B cell (primary cell): ENCODE data around the gene LRRC32. TPM values are rescaled to one million over a fixed set of nuclear protein-coding genes. Genes with fewer than 3 reads are reported as not detected.

ENCODE experiments used
- ATAC-seq: fragments of 200-7000 bp; cut with Tn5 transposase; one replicate; pipeline ENCODE4 v1.10.0; 2021; ENCODE audit warnings: low read depth, mild to moderate bottlenecking, moderate number of reproducible peaks, moderate library complexity
- CTCF ChIA-PET: fragments of 350-600 bp; sonication (Branson Sonifier 250); formaldehyde crosslinking; loops from one replicate; lab custom pipeline; 2021; ENCODE audit warnings: antibody characterized with exemption, inconsistent platforms; lab: Charles Lee
- POLR2A ChIA-PET: fragments of 350-600 bp; sonication (Branson Sonifier 250); formaldehyde crosslinking; loops from one replicate; lab custom pipeline; 2021; ENCODE audit warnings: antibody characterized with exemption; lab: Charles Lee
- DNase-seq: peaks from one replicate; pipeline ENCODE4 v3.0.0; 2013
- H2AFZ ChIP-seq: 2 replicates; pipeline ENCODE4 v1.6.1; 2012; ENCODE audit warnings: mild to moderate bottlenecking, low read depth, low read length; ENCODE audit not compliant: insufficient read depth, poor library complexity, severe bottlenecking
- H3K27ac ChIP-seq, 2 donors: 1 replicate in 1 of 2; 2 replicates in 1 of 2; pipeline ENCODE4 v1.5.1; 2012 to 2013; ENCODE audit warnings: low read length in 2 of 2, mild to moderate bottlenecking in 2 of 2, moderate library complexity in 1 of 2
- H3K27me3 ChIP-seq, 4 experiments: fragments of 200-600 bp in 1 of 4; sonication (generic) in 1 of 4; replicated peaks in 1 of 4; 1 replicate in 2 of 4; 2 replicates in 2 of 4; pipeline versions ENCODE4 v1.6.1 to v1.7.0; 2013 to 2016; ENCODE audit warnings: low read length in 3 of 4, mild to moderate bottlenecking in 2 of 4, mixed read lengths in 1 of 4, moderate library complexity in 1 of 4; ENCODE audit not compliant: insufficient read depth in 4 of 4, control insufficient read depth in 3 of 4; ENCODE audit errors: control extremely low read depth in 1 of 4
- H3K36me3 ChIP-seq, 2 experiments: replicated peaks in 1 of 2; 1 replicate in 1 of 2; 2 replicates in 1 of 2; pipeline versions ENCODE4 v1.6.1 to v1.7.1; 2013; ENCODE audit warnings: low read length in 1 of 2; ENCODE audit not compliant: insufficient read depth in 2 of 2, control insufficient read depth in 1 of 2; ENCODE audit errors: control extremely low read depth in 1 of 2, extremely low read depth in 1 of 2
- H3K4me1 ChIP-seq, 2 donors: fragments of 200-600 bp in 1 of 2; sonication (generic) in 1 of 2; 1 replicate in 1 of 2; 2 replicates in 1 of 2; pipeline versions ENCODE4 v1.5.1 to v1.6.1; 2013 to 2017; ENCODE audit warnings: low read length in 2 of 2; ENCODE audit not compliant: control insufficient read depth in 2 of 2, insufficient read depth in 2 of 2
- H3K4me2 ChIP-seq: replicated peaks from 2 replicates; pipeline ENCODE3; 2012; ENCODE audit warnings: mild to moderate bottlenecking, low read depth, low read length; ENCODE audit not compliant: poor library complexity, severe bottlenecking
- H3K4me3 ChIP-seq, 5 experiments: fragments of 200-600 bp in 1 of 5; sonication (generic) in 1 of 5; 1 replicate in 3 of 5; 2 replicates in 2 of 5; pipeline versions ENCODE4 v1.5.1 to v1.7.0; 2011 to 2016; ENCODE audit warnings: low read length in 4 of 5, mild to moderate bottlenecking in 4 of 5, low read depth in 2 of 5, control low read depth in 1 of 5, moderate library complexity in 1 of 5; ENCODE audit not compliant: insufficient read depth in 1 of 5; ENCODE audit errors: control extremely low read depth in 1 of 5, extremely low read depth in 1 of 5
- H3K79me2 ChIP-seq: fragments of 200-600 bp; sonication (generic); one replicate; pipeline ENCODE4 v1.6.0; 2016; ENCODE audit warnings: low read length; ENCODE audit not compliant: control insufficient read depth, insufficient read depth
- H3K9ac ChIP-seq: fragments of 200-600 bp; sonication (generic); 2 replicates; pipeline ENCODE4 v1.6.1; 2017; ENCODE audit warnings: mild to moderate bottlenecking, low read length, moderate library complexity
- H3K9me3 ChIP-seq, 3 donors: one replicate each; pipeline versions ENCODE4 v1.6.1 to v1.7.1; 2013; ENCODE audit warnings: low read length in 2 of 3; ENCODE audit not compliant: control insufficient read depth in 2 of 3, insufficient read depth in 1 of 3; ENCODE audit errors: control extremely low read depth in 1 of 3
- H4K20me1 ChIP-seq: 2 replicates; pipeline ENCODE4 v1.6.0; 2012; ENCODE audit warnings: mild to moderate bottlenecking, low read length; ENCODE audit not compliant: insufficient read depth, control insufficient read depth, poor library complexity, severe bottlenecking
- H3K27ac Mint-ChIP-seq: one replicate; pipeline ENCODE4 v1.8.0; 2021; ENCODE audit warnings: mixed read lengths
- H3K27me3 Mint-ChIP-seq: one replicate; pipeline ENCODE4 v1.8.0; 2021; ENCODE audit warnings: mixed read lengths
- H3K4me1 Mint-ChIP-seq: one replicate; pipeline ENCODE4 v1.8.0; 2021; ENCODE audit warnings: mixed read lengths
- H3K4me3 Mint-ChIP-seq: one replicate; pipeline ENCODE4 v1.8.0; 2021; ENCODE audit warnings: mixed read lengths
- H3K9me3 Mint-ChIP-seq: one replicate; pipeline ENCODE4 v1.8.0; 2022; ENCODE audit warnings: mixed read lengths; ENCODE audit not compliant: insufficient read depth
- CTCF ChIP-seq: fragments of 200-600 bp; IDR thresholded peaks from one replicate; pipeline ENCODE4 v1.8.0; 2022; ENCODE audit warnings: antibody characterized with exemption, mild to moderate bottlenecking
- EZH2 ChIP-seq: IDR thresholded peaks from 2 replicates; pipeline ENCODE4 v1.6.1; 2012; ENCODE audit warnings: borderline replicate concordance, low read depth, mild to moderate bottlenecking, moderate library complexity, low read length; ENCODE audit not compliant: insufficient read depth, poor library complexity, severe bottlenecking
- WGBS: methylation state at CpG from one replicate; pipeline ENCODE4 v1.1.5; 2013; ENCODE audit warnings: missing lambda C conversion rate; ENCODE audit not compliant: insufficient coverage; 5-methylcytosine and 5-hydroxymethylcytosine counted together
- intact Hi-C: fragments of 100-400 bp; cut with micrococcal nuclease; formaldehyde crosslinking; loops from one replicate; pipeline ENCODE4 v1.10.0; 2022
- polyA plus RNA-seq: library from polyadenylated mRNA; depleted of rRNA; stranded (reverse); fragments of >200 nt; gene quantifications from 2 replicates; pipeline ENCODE4 v1.2.3, GENCODE V29; 2012
- total RNA-seq, 2 donors: library from RNA; stranded (reverse); fragments of 120-200 nt in 1 of 2; gene quantifications; 1 replicate in 1 of 2; 2 replicates in 1 of 2; pipeline versions ENCODE4 v1.2.3 to v1.2.4, GENCODE V29; 2013 to 2022

LRRC32 gene
- total and polyA plus RNA-seq, 2 donors (not counting 1 experiment from before 2014, with no cell fraction given), result 0.60 to 1.4 TPM

- WGBS, result 73% methylated on average over 3 of the region's 3 CpGs
- Mint-ChIP-seq H3K27ac (peak overlapping the region; percentile 33), H3K9me3 (no peaks in the 10 kb centered on the region), H3K4me3 (peak overlapping the region; percentile 50), H3K27me3 (peaks cover 57% of the 10 kb centered on the region), H3K4me1 (peaks cover 85% of the 10 kb centered on the region)
- Histone ChIP-seq H4K20me1 (peaks cover 12% of the 10 kb centered on the region), H3K4me3 (no peak overlapping the region), H3K9ac (no peak overlapping the region), H3K79me2 (no peaks in the 10 kb centered on the region), H3K9me3 (peaks cover 0 to 4% (median 0%) of the 10 kb centered on the region in 3 donors), H3K4me1 (peaks cover 93 to 95% of the 10 kb centered on the region in 2 donors), H3K27me3 (peaks cover 0 to 46% (median 23%) of the 10 kb centered on the region in 4 experiments), H3K4me2 (no peak overlapping the region), H3K27ac (no peak overlapping the region), H2AFZ (no peak overlapping the region), H3K36me3 (no peaks in the 10 kb centered on the region)
- no peak for ATAC-seq
- peak; percentile 19 for DNase-seq
- TF ChIP-seq EZH2 (no peak), CTCF (no peak)
- CTCF ChIA-PET, result interaction anchor here (0.8 to 2.2 kb wide), 3 partner anchors 41 to 461 kb away, joined by 3 to 7 read pairs (median 3); no protein-coding TSS in a partner anchor
- intact Hi-C loops, result no loop called here
- POLR2A ChIA-PET, result interaction anchor here (1.1 kb wide), 1 partner anchor 39 kb away, joined by 3 read pairs; no protein-coding TSS in a partner anchor
Observed at GRCh38 chr11:76668362-76669155, 2.0 kb downstream of the LRRC32 start.

- no peak overlapping the region for H3K9ac ChIP-seq
- Mint-ChIP-seq H3K9me3 (no peaks in the 10 kb centered on the region), H3K4me3 (peak overlapping the region; percentile 50), H3K27ac (no peak overlapping the region), H3K27me3 (peaks cover 58% of the 10 kb centered on the region), H3K4me1 (peaks cover 79% of the 10 kb centered on the region)
- H3K9me3 ChIP-seq, result peaks cover 0 to 4% (median 0%) of the 10 kb centered on the region in 3 donors
- no peak overlapping the region for H3K27ac ChIP-seq
- DNase-seq (peak; percentile 13), ATAC-seq (no peak)
- CTCF ChIA-PET, result interaction anchor here (0.8 to 2.2 kb wide), 4 partner anchors 30 to 461 kb away, joined by 3 to 7 read pairs (median 4); no protein-coding TSS in a partner anchor
- no peak for TF ChIP-seq CTCF
- no peak for TF ChIP-seq EZH2
- 63% methylated on average over 7 of the region's 7 CpGs for WGBS
- peaks cover 87 to 88% of the 10 kb centered on the region in 2 donors for H3K4me1 ChIP-seq
- H3K36me3 ChIP-seq, result no peaks in the 10 kb centered on the region
- no peak overlapping the region for H3K4me3 ChIP-seq
- POLR2A ChIA-PET, result no interaction called here
- H3K4me2 ChIP-seq, result peak overlapping the region; percentile 52
- H3K27me3 ChIP-seq, result peaks cover 0 to 50% (median 26%) of the 10 kb centered on the region in 4 experiments
- peaks cover 7% of the 10 kb centered on the region for H4K20me1 ChIP-seq
- intact Hi-C loops, result no loop called here
- H3K79me2 ChIP-seq, result no peaks in the 10 kb centered on the region
- H2AFZ ChIP-seq, result no peak overlapping the region
Observed at GRCh38 chr11:76667856-76668255, 2.7 kb downstream of the LRRC32 start.
